SKM-1 (cell line): Measurements from ENCODE around the gene CHFR.
"Not testable (repeated sequence)": the region's sequence is repeated elsewhere in the genome, so short reads cannot be mapped to it uniquely, and the experiment has no call there.

Experiments
- DNase-seq: peaks from one replicate; lab custom pipeline; 2025; ENCODE audit not compliant: unreplicated experiment; lab: John Stamatoyannopoulos, UW

The CHFR gene

DNA sequence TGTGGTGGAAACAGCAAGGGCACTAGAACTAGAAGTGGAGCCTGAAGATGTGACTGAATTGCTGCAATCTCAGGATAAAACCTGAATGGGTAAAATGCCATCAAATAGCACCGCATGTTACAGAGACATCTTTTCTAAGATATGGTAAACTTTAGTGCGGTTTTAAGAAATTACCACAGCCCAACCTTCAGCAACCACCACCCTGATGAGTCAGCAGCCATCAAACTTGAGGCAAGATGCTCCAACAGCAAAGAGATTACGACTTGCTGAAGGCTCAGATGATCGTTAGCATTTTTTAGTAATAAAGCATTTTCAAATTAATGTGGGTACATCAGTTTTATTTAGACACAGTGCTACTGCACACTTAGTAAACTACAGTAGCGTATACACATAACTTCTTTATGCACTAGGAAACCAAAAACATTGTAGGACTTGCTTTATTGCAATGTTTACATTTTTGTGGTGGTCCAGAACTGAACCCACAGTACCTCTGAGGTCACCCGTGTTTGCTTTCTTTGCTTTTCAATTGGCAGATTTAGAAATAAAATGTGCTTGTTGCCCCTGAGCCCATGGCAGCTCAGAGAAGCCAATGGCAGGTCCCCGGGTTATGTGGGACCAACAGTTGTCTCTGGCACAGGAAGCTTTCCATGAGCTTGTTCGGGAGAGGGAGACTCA lies 74.6 kb downstream of the CHFR start:
- DNase-seq, result no peak

DNA sequence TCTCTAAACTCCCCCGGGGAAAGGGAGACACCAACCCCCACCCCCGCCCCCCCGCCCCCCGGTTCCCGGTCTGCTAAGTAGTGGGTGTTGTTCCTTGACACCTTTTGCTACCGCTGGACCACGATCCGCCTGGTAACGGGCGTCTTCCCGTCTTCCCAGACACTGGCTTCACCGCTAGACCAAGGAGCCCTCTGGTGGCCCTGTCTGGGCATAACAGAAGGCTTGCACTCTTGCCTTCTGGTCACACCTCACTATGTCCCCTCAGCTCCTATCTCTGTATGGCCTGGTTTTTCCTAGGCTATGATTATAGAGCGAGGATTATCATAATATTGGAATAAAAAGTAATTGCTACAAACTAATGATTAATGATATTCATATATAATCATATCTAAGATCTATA lies 78.0 kb downstream of the CHFR start:
- not testable (repeated sequence) for DNase-seq

DNA sequence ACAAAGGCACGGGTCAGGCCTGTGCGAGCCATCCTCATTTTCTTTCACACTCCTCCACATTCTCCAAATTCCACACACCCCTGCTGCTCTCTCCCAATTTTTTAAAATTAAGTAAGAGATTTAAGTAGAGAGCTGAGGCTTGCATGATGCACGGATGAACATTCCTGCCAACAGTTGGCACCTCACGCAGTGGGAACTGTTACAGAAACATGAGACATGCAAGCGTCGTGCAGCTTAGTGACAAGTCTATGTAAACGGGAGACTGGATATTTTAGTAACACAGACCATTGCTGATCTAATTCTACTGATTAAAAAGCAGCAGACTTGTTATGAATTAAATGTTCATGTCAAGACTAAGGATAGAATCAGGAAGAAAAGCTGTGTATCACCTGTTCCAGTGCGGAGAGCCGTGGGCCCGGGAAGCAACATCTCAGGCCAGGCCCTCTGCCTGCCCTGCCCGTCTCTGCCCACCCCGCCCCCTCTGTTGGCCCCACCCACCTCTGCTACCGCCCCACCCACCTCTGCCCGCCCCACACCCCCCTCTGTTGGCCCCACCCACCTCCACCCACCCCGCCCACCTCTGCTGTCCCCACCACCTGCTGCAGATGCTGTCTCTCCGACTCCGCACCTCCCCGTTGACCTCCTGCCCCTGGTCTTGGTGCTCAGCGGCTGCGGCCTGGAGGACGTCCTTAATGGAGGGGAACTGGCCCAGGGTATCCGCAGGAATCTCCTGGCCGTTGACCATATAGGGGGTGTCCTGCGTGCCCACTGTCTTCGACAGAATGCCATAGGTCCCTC lies 79.9 kb downstream of the CHFR start:
- DNase-seq, result no peak

DNA sequence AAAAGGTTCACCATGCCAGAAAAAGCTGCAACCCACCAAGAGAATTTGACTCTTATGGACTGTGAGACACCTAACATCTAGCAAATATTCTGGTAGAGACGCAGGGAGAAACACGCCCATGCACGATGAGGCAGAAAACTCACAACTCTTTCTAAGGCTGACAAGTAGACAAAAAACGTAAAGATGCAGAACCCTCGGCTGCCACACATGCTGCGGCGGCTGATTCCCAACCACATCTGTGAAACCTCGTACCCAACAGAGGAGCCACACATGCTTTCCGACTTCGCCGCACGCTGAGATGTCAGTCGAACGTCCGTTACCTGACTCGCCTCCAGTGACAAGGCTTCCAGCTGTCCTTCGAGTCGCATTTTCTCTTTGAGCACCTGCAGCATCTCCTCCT lies 80.5 kb downstream of the CHFR start:
- DNase-seq, result no peak

DNA sequence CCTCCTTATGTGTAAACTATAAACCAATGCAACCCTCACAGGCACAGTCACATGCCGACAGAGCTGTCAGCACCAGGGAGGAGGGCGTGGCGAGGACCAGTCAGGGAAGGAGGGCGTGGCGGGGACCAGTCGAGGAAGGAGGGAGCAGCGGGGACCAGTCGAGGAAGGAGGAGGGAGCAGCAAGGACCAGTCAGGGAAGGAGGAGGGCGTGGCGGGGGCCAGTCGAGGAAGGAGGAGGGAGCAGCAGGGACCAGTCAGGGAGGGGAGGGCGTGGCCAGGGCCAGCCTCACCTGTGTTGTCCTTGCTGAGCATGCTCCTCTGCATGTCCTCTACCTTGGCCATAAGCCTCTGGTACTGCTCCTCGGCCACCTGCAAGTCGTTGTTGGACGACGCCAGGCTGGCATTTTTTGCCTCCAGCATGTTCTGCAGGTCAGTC lies 83.0 kb downstream of the CHFR start:
- DNase-seq, result no peak

DNA sequence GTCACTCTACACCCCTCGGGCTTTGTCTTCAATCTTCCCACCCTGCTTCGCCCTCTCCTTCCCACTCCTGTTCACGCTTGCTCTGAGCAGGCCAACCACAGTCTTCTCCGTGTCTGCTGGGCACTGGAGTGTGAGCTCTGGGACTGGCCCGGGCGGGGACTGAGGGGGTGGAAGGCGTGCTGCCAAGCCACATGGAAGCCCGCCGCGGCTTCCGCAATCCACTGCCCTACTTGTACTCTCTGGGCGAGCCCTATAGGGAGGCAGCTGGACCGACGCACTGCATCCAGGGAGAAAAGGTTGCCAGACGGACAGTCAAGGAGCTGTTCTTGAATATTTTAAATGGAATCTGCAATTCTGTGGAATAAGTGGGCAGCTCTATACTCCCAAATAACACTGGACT lies 83.5 kb downstream of the CHFR start:
- DNase-seq, result no peak

DNA sequence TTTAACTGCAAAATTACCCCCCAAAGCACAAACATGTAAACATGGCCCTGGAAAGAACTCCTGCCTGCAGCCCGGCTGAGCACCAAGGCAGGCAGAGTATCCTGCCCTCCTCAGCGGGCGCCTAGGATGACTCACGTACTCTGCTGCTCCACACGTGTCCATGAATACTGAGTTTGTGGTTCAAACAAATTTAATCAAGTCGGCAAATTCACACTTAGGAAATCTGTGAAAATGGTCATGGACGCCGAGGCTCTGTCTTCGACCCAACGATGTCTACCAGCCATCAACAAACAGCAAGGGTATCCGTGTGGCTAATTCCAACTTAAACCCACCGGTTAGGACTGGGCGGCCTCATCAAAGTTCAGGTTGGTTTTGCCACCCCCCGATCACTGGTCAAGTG lies 84.3 kb downstream of the CHFR start:
- no peak for DNase-seq

DNA sequence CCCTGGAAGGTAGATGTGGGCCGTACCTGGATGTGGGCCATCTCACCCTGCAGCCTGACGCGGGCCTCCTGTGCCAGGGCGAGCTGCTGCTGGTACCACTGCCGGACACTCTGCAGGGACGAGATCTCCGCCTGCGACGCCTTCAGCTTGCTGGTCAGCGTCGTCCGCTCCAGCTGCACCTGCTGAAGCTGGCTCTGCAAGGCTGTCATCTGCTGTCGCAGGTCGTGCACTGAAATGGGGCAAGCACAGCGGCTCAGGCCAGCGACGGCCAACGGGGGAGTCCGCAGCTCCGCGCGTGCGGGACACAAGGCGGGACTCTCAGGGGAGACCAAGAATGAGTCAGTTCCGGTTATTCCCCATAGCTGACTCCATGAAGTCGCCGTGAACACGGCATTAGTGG lies 85.7 kb downstream of the CHFR start:
- no peak for DNase-seq

DNA sequence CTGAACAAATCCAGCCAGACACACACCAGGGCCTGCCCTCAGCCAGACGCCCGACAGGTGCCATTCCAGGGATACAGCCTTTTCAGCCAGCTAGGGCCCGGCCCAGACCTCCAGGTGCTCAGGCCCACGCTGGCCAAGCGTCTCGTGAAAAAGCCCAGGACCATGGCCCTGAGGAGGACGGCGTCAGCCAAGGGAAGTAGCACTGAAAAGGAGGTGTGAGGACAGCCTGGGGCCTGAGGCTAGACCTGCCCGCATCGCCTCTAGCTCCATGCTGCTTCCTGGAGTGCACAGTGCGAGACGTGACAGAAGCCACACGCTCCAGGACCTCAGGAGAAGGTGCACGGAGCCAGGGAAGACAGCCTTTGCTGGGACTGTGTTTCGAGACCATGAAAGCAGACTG lies 88.6 kb downstream of the CHFR start:
- no peak for DNase-seq

DNA sequence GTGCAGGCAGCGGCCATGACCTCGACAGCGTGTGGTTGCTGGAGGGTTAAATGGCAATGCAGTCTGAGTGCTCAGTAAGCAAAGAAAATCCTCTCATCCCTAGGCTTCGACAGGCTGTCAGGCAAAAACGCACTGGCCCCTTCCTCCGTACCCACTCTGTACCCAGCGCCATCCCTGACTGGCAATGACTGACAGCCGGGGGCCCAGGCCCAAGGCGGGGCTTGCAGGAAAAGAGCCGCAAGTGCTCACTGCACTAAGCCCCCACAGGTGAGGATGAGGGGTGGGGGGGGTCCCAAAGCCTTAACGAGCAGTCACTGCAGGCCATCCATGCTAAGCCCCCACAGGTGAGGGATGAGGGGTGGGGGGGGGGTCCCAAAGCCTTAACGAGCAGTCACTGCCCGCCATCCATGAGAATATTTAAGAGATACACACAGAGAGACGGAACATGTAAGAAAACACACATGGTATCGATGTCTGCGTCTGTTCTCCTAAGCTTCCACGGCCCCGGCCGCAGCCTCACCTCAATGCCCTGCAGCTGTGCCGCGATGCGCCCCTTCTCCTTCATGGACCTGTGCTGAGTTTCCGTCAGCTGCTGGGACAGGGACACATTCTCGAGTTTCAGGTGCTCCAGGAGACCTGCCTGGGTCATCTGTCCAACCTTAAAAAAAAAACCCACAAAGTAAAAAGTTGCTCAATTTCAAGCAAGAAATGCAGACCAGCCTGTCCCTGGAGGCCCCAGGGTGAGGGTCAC lies 89.4 kb downstream of the CHFR start:
- DNase-seq, result no peak

DNA sequence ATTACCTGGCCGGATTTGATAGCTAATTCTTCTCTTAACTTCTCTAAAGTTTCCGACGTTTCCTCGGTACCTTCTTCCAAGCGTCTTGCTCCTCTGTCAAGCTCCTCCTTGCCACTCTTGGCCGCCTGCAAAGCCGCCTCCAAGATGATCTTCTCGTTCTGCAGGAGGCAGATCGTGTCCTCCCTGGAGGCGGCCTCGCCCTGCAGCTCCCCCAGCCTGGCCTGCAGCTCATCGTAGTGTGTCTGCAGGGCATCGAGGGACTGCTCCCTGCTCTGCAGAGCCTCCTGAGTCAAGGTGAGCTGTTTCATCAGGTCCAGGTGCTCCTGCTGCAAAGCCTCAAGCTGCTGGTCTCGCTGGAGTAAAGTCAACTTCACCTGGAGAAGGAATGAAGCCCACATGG lies 91.6 kb downstream of the CHFR start:
- DNase-seq, result no peak

DNA sequence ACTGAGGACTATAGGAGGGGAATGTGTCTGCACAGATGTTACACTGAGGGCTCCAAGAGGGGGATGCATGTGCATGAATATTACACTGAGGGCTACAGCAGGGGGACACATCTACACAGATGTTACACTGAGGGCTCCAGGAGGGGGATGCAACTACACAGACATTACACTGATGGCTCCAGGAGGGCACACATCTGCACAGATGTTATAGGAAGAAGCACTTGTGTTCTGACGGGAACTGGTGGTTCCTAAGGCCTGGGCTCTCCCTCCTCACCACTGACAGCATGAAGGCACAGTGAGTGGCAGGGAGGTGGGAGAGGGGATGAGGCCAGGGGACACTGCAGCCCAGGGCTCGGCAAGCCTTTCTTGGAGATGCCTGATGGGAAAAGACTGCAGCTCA lies 95.5 kb downstream of the CHFR start:
- not testable (repeated sequence) for DNase-seq

DNA sequence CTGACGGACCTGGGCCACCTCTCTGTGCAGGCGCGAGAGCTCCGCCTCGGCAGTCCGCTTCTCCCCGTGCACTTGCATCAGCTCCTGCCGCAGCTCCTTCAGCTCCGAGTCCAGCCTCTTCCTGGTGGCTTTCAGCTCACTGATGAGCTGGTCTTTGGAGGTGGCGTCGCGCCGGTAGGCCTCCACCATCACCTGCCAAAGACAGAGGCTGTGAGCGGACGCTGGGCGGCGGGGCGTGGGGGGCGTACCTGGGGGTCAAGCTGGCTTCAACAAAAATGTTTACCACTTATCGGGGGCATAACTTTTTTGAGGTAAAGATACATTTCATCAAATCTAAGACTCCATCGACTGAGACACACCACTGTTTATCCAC lies 98.3 kb downstream of the CHFR start:
- DNase-seq, result no peak

DNA sequence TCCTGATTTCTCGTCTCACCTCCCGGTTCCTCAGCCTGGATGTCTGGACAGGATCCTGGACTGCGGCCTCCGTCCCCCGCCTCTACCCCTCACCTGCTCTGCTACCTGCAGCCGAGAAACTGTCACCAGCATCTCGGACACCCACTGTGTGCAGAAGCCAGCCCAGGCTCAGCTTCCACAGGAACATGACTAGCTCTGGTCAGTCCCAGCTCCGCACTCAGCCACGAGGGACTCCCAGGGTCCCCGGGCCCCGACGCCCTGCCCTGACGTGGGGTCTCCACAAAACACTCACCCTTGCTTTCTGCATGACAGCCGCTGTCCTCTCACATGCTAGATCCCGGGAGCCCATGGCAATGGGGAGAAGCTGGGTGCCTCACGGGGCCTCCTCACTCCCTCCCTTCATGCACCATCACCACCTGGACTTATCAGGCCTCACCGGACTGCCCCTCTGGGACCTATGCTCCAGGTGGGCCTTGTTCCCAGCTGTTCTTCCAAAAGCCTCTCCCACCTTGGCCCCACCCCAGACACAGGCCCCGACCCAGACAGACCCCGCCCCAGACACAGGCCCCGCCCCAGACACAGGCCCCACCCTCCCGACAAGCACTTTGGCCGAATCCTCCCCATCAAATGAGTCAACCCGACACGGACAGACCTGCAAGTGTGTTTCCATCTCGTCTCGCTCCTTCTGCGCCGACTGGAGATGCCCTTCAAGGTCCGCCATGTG lies 98.9 kb downstream of the CHFR start:
- no peak for DNase-seq

DNA sequence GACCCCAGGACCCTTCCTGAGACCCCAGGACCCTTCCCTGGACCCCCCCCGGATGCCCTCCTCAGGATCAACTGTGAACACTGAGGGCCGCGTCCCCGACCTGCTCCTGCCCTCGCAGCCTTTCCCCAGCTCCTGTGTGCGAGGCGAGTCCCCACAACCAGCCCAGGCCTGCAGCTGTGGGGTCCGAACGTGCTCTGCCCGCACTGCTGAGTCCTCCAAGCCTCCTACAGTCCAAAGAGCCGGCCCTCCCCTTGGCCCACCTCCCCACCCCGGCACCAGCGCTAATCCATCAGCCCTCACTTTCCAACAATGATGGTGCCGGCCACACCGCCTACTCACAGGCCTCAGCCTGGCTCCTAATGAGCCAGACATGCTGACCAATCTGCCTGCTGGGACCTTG lies 99.5 kb downstream of the CHFR start:
- no peak for DNase-seq

DNA sequence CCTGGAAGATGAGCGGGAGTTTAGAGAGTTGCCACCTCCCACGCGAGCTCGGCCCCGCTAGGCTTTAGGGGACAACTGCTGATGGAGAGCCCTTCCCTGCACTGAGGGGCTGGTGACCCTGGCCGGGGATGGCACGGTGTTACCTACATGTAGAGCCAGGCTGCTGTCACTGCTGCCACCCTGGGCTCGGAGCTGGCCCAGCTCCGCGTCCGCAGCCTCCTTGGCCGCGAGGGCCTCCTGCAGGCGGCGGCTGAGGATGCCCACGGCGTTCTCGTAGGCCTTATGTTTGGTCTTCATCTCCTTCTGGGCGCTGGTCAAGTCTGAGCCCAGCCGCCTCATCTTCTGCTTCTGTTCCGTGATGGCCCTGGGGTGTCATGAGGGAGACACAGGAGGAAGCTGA lies 101.2 kb downstream of the CHFR start:
- no peak for DNase-seq

DNA sequence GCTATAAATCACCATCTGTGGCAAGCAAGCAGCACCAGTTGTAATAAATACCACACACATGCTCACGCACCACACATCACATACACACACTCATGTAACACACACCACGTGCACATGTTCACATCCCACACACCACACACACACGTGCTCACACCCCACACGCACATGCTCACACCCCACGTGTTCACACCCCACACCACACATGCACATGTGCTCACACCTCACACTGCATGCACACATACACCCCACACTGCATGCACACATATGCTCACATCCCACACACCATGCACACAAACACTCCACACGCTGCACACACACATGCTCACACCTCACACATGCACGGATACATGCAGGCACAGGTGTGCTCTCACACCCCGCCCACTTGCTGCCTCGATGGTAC lies 102.8 kb downstream of the CHFR start:
- no peak for DNase-seq

DNA sequence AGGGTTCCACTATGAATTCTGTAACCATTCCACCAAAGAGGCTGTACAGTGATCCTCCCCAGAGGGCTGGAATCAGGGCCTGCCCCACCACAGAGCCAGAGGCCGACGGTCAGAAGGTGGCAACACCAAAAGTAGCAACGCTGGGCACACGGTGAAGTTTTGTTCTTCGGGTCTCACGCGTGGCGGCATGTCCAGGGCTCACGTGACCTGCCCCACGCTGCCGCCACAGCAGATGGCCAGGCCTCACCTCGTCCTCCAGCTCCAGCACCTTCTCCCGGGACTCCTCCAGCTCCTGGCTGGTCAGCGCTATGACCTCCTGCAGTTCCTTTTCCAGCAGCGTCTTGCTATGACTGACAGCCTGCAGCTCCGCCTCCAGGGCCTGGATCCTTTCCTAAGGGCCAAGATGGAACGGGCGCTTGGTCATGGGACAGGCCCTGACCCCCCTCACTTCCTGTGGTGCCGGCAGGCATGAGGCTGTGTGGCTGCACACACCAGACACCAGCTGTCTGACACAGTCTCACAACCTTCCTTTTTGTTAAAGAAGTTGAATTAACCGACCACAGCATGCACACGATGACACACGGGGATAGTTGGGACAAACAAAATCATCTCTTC lies 103.4 kb downstream of the CHFR start:
- DNase-seq, result no peak
